Measurements from ENCODE around the gene ACSS1.

The ACSS1 gene

GRCh38 chr20:25023356-25023755, 34.6 kb downstream of the ACSS1 start:
- DNase-seq (ENCODE audit: low read depth), result no peak
- no peak overlapping the region for H3K4me3 ChIP-seq (ENCODE audit: low read depth, low read length)
- TF ChIP-seq CTCF (IDR thresholded peaks at IDR 0.05; ENCODE audit: low read depth, low read length, missing control alignments), result no peak

GRCh38 chr20:25022680-25023079, 35.3 kb downstream of the ACSS1 start:
- H3K4me3 ChIP-seq (ENCODE audit: low read depth, low read length), result no peak overlapping the region
- TF ChIP-seq CTCF (IDR thresholded peaks at IDR 0.05; ENCODE audit: low read depth, low read length, missing control alignments), result no peak
- no peak for DNase-seq (ENCODE audit: low read depth)

- no peak for TF ChIP-seq CTCF (IDR thresholded peaks at IDR 0.05; ENCODE audit: low read depth, low read length, missing control alignments)
- H3K4me3 ChIP-seq (ENCODE audit: low read depth, low read length), result no peak overlapping the region
- no peak for DNase-seq (ENCODE audit: low read depth)
Observed at GRCh38 chr20:25021336-25021735, 36.6 kb downstream of the ACSS1 start.

GRCh38 chr20:25020901-25021301, 37.0 kb downstream of the ACSS1 start:
- TF ChIP-seq CTCF (IDR thresholded peaks at IDR 0.05; ENCODE audit: low read depth, low read length, missing control alignments), result no peak
- no peak for DNase-seq (ENCODE audit: low read depth)
- H3K4me3 ChIP-seq (ENCODE audit: low read depth, low read length), result no peak overlapping the region

- DNase-seq (ENCODE audit: low read depth), result no peak
- TF ChIP-seq CTCF (IDR thresholded peaks at IDR 0.05; ENCODE audit: low read depth, low read length, missing control alignments), result no peak
- H3K4me3 ChIP-seq (ENCODE audit: low read depth, low read length), result no peak overlapping the region
Observed at GRCh38 chr20:25020345-25020744, 37.6 kb downstream of the ACSS1 start.

- no peak overlapping the region for H3K4me3 ChIP-seq (ENCODE audit: low read depth, low read length)
- no peak for DNase-seq (ENCODE audit: low read depth)
- no peak for TF ChIP-seq CTCF (IDR thresholded peaks at IDR 0.05; ENCODE audit: low read depth, low read length, missing control alignments)
Observed at GRCh38 chr20:25019381-25020155, 38.4 kb downstream of the ACSS1 start.

GRCh38 chr20:25018841-25019240, 39.1 kb downstream of the ACSS1 start:
- TF ChIP-seq CTCF (IDR thresholded peaks at IDR 0.05; ENCODE audit: low read depth, low read length, missing control alignments), result no peak

More at GRCh38 chr20:25018841-25019240, 39.1 kb downstream of the ACSS1 start:
- DNase-seq (ENCODE audit: low read depth), result no peak
- H3K4me3 ChIP-seq (ENCODE audit: low read depth, low read length), result no peak overlapping the region
